Liver (tissue), 9 donors: ENCODE measurements around the gene BRI3. TPM values are rescaled to one million over a fixed set of nuclear protein-coding genes. Genes with fewer than 3 reads are reported as not detected.

Experiments
- DNase-seq: peaks from one replicate; pipeline ENCODE4 v3.0.0-alpha.2; 2017; ENCODE audit warnings: low spot score
- H3K27ac ChIP-seq, 2 donors: one replicate each; pipeline ENCODE4 v1.7.0; 2013; ENCODE audit warnings: inconsistent platforms in 2 of 2, low read length in 2 of 2, control low read depth in 1 of 2, low read depth in 1 of 2, mild to moderate bottlenecking in 1 of 2
- H3K27me3 ChIP-seq, 4 donors: one replicate each; pipeline versions ENCODE4 v1.6.1 to v1.7.0; 2013; ENCODE audit warnings: low read length in 3 of 4, inconsistent platforms in 1 of 4, mild to moderate bottlenecking in 1 of 4, moderate library complexity in 1 of 4; ENCODE audit not compliant: control insufficient read depth in 4 of 4, insufficient read depth in 4 of 4
- H3K36me3 ChIP-seq, 4 donors: one replicate each; pipeline versions ENCODE4 v1.6.1 to v1.7.0; 2013; ENCODE audit warnings: low read length in 3 of 4, mild to moderate bottlenecking in 3 of 4, low read depth in 1 of 4, moderate library complexity in 1 of 4; ENCODE audit not compliant: control insufficient read depth in 4 of 4, insufficient read depth in 3 of 4
- H3K4me1 ChIP-seq, 4 donors: one replicate each; pipeline versions ENCODE4 v1.6.1 to v1.7.0; 2013; ENCODE audit warnings: low read length in 3 of 4, mild to moderate bottlenecking in 3 of 4, moderate library complexity in 1 of 4; ENCODE audit not compliant: control insufficient read depth in 4 of 4, insufficient read depth in 4 of 4
- H3K4me3 ChIP-seq, 3 donors: one replicate each; pipeline versions ENCODE4 v1.6.1 to v1.7.0; 2013; ENCODE audit warnings: low read length in 3 of 3, control low read depth in 1 of 3, low read depth in 1 of 3, mild to moderate bottlenecking in 1 of 3
- H3K9ac ChIP-seq, 2 donors: one replicate each; pipeline ENCODE4 v1.7.0; 2013; ENCODE audit warnings: low read length in 2 of 2, mild to moderate bottlenecking in 2 of 2, moderate library complexity in 2 of 2, control low read depth in 1 of 2, low read depth in 1 of 2
- H3K9me3 ChIP-seq, 4 donors: one replicate each; pipeline versions ENCODE4 v1.6.1 to v1.7.0; 2013; ENCODE audit warnings: low read length in 3 of 4; ENCODE audit not compliant: control insufficient read depth in 4 of 4
- ATF3 ChIP-seq: IDR thresholded peaks from 2 replicates; pipeline ENCODE4 v1.6.1; 2016; ENCODE audit warnings: antibody characterized with exemption
- CTCF ChIP-seq: fragments of 150-350 bp; IDR thresholded peaks from 2 replicates; pipeline ENCODE4 v1.5.1; 2017; ENCODE audit warnings: improper control_type of control experiment, low read depth, low read length; ENCODE audit not compliant: missing input control
- EGR1 ChIP-seq, 2 donors: IDR thresholded peaks; 2 replicates each; pipeline ENCODE4 v1.6.1; 2016 to 2018; ENCODE audit warnings: antibody characterized with exemption in 2 of 2, low read depth in 2 of 2
- FOXA1 ChIP-seq: IDR thresholded peaks from 2 replicates; pipeline ENCODE4 v1.6.1; 2016; ENCODE audit warnings: antibody characterized with exemption
- FOXA2 ChIP-seq: IDR thresholded peaks from 2 replicates; pipeline ENCODE4 v1.6.1; 2016; ENCODE audit warnings: antibody characterized with exemption
- GABPA ChIP-seq, 2 donors: IDR thresholded peaks in 1 of 2; conservative IDR thresholded peaks in 1 of 2; 2 replicates each; pipeline ENCODE4 v1.6.1; 2016; ENCODE audit warnings: antibody characterized with exemption in 2 of 2, mild to moderate bottlenecking in 1 of 2, moderate library complexity in 1 of 2
- HNF4A ChIP-seq, 2 donors: conservative IDR thresholded peaks; 2 replicates each; pipeline ENCODE4 v1.6.1; 2016; ENCODE audit warnings: antibody characterized with exemption in 2 of 2, mild to moderate bottlenecking in 2 of 2
- HNF4G ChIP-seq: IDR thresholded peaks from 2 replicates; pipeline ENCODE4 v1.6.1; 2016; ENCODE audit warnings: antibody characterized with exemption
- JUND ChIP-seq, 2 donors: IDR thresholded peaks; 2 replicates each; pipeline ENCODE4 v1.6.1; 2016; ENCODE audit warnings: antibody characterized with exemption in 2 of 2
- MAX ChIP-seq: IDR thresholded peaks from 2 replicates; pipeline ENCODE4 v1.6.1; 2016; ENCODE audit warnings: antibody characterized with exemption
- NR2F2 ChIP-seq: IDR thresholded peaks from 2 replicates; pipeline ENCODE4 v1.6.1; 2016; ENCODE audit warnings: antibody characterized with exemption
- RAD21 ChIP-seq, 2 donors: IDR thresholded peaks; 2 replicates each; pipeline ENCODE4 v1.6.1; 2016; ENCODE audit warnings: antibody characterized with exemption in 2 of 2, mild to moderate bottlenecking in 2 of 2
- REST ChIP-seq: IDR thresholded peaks from 2 replicates; pipeline ENCODE4 v1.6.1; 2016; ENCODE audit warnings: antibody characterized with exemption, mild to moderate bottlenecking
- RXRA ChIP-seq, 2 donors: IDR thresholded peaks; 2 replicates each; pipeline ENCODE4 v1.6.1; 2017 to 2018; ENCODE audit warnings: antibody characterized with exemption in 2 of 2, mild to moderate bottlenecking in 1 of 2
- SP1 ChIP-seq: IDR thresholded peaks from 2 replicates; pipeline ENCODE4 v1.6.1; 2018; ENCODE audit warnings: antibody characterized with exemption, mild to moderate bottlenecking
- TAF1 ChIP-seq: conservative IDR thresholded peaks from 2 replicates; pipeline ENCODE4 v1.6.1; 2016; ENCODE audit warnings: antibody characterized with exemption, mild to moderate bottlenecking
- YY1 ChIP-seq: IDR thresholded peaks from 2 replicates; pipeline ENCODE4 v1.6.1; 2016; ENCODE audit warnings: antibody characterized with exemption, mild to moderate bottlenecking
- ZBTB33 ChIP-seq: IDR thresholded peaks from 2 replicates; pipeline ENCODE4 v1.6.1; 2016; ENCODE audit warnings: antibody characterized with exemption
- WGBS: extraction: QIAGEN DNeasy Blood & Tissue Kit; methylation state at CpG from one replicate; pipeline ENCODE4 v1.1.7; 2013; 5-methylcytosine and 5-hydroxymethylcytosine counted together
- polyA plus RNA-seq, 2 donors: library from polyadenylated mRNA; stranded (reverse) in 1 of 2; unstranded in 1 of 2; fragments of 200-250 nt in 1 of 2; fragments of >200 nt in 1 of 2; fragmentation: Nextera tagmentation in 1 of 2; extraction: Ambion mirVana in 1 of 2; gene quantifications; one replicate each; pipeline versions ENCODE4 v1.2.1 to v1.2.3, GENCODE V29; 2013 to 2015
- total RNA-seq, 2 donors: library from RNA; depleted of rRNA; stranded (reverse); fragments of >200 nt; gene quantifications; one replicate each; pipeline ENCODE4 v1.2.3, GENCODE V29; 2014
- donor health status: healthy.
- donor health status: healthy.
- donor health status: healthy.
- donor health status: healthy.
- donor health status: healthy.

The BRI3 gene
- total and polyA plus RNA-seq, 4 donors = 14.0 to 80.4 (median 49.7) TPM

GRCh38 chr7:98251601-98252424, 29.7 kb upstream of the BRI3 start, which contains the start of gene TECPR1:
Gene TECPR1, minus strand, starts transcription at chr7:98252232. Its CDS starts 6,086 bp downstream, at chr7:98246146.
- under 1% methylated on average over 69 of the region's 69 CpGs for WGBS
- peak within 1 kb of the TSS; percentile 62 to 70 for H3K27ac ChIP-seq
- H3K4me3 ChIP-seq = peak within 1 kb of the TSS; percentile 74 to 90 (median 85)
- H3K9me3 ChIP-seq = no peaks in the 10 kb centered on the region
- H3K36me3 ChIP-seq = peaks cover 0 to 3% (median 2%) of the 10 kb centered on the region in 4 donors
- peak; percentile 94 for DNase-seq
- peak; percentile 17 for TF ChIP-seq NR2F2
- no peak for TF ChIP-seq CTCF
- no peak for TF ChIP-seq ATF3
- peak; percentile 32 to 47 for TF ChIP-seq RXRA (IDR thresholded peaks at IDR 0.05)
- TF ChIP-seq REST = no peak
- TF ChIP-seq SP1 = peak; percentile 79
- TF ChIP-seq HNF4G = peak; percentile 75
- no peak for TF ChIP-seq RAD21 (IDR thresholded peaks at IDR 0.05)
- TF ChIP-seq HNF4A (conservative IDR thresholded peaks at IDR 0.05) = peak in 1 of 2 donors; percentile 84
- no peak for TF ChIP-seq EGR1 (IDR thresholded peaks at IDR 0.05; ENCODE audit: low read depth in 2 of 2)
- no peak for TF ChIP-seq FOXA1
- TF ChIP-seq ZBTB33 = no peak
- peak; percentile 52 to 91 for TF ChIP-seq GABPA (IDR thresholded peaks at IDR 0.05 in 1 of 2, conservative IDR thresholded peaks at IDR 0.05 in 1 of 2)
- no peak for TF ChIP-seq MAX
- no peak for TF ChIP-seq TAF1
- TF ChIP-seq FOXA2 = no peak
- no peak for TF ChIP-seq JUND (IDR thresholded peaks at IDR 0.05)
- TF ChIP-seq YY1 = no peak
- H3K27me3 ChIP-seq = no peaks in the 10 kb centered on the region
- H3K4me1 ChIP-seq = peaks cover 10 to 23% (median 16%) of the 10 kb centered on the region in 4 donors
- peak within 1 kb of the TSS; percentile 10 to 40 for H3K9ac ChIP-seq
